Right lobe of liver (tissue), 4 donors: Measurements from ENCODE around the gene TCN2.

Experiments used
- CTCF ChIP-seq, 4 donors: fragments of 200-600 bp in 3 of 4; fragments of 450-650 bp in 1 of 4; IDR thresholded peaks; one replicate each; pipeline versions ENCODE4 v1.5.1 to v1.8.0; 2016 to 2022; ENCODE audit warnings: antibody characterized with exemption in 4 of 4, mild to moderate bottlenecking in 2 of 4
- POLR2A ChIP-seq: fragments of 450-650 bp; IDR thresholded peaks from one replicate; pipeline ENCODE4 v1.6.1; 2017; ENCODE audit warnings: antibody characterized with exemption, mild to moderate bottlenecking
- donor health status: DM: no; HTN: no; CAD: no.
- donor health status: DM: no; HTN: no; CAD: no.
- donor health status: DM: no; HTN: yes; CAD: no.

- TF ChIP-seq CTCF (IDR thresholded peaks at IDR 0.05) (no peak), POLR2A (no peak)
Measured at GRCh38 chr22:30650508-30651116, 43.6 kb downstream of the TCN2 start.
